NCI-H526 (cell line): ENCODE data around the gene GNAT2.

ENCODE experiments used
- DNase-seq, 2 experiments: peaks; one replicate each; lab custom pipeline; 2025; lab: John Stamatoyannopoulos, UW

The GNAT2 gene

DNA sequence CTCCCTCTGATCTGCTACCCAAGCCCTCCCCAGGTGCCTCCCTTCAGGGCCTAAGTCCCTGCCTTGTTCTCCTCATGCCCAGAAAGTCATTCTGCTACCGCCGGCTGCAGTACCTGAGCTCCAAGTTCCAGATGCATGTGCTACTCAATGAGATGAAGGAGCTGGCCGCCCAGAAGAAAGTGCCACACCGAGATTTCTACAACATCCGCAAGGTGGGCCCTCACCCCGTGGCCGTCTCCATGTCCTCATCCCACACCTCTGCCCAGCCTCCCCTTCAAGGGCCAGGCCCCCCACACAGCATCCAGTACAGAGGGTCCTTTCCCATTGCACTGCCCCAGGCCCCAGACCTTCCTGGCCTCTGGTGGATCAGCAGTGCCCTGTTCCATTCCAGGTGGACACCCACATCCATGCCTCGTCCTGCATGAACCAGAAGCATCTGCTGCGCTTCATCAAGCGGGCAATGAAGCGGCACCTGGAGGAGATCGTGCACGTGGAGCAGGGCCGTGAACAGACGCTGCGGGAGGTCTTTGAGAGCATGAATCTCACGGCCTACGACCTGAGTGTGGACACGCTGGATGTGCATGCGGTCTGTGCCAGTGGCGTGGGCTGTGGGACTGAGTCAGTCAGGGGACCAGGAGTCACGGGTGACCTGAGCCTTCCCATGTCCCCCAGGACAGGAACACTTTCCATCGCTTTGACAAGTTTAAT, 8.4 kb upstream of the GNAT2 start:
- no peak for DNase-seq

DNA sequence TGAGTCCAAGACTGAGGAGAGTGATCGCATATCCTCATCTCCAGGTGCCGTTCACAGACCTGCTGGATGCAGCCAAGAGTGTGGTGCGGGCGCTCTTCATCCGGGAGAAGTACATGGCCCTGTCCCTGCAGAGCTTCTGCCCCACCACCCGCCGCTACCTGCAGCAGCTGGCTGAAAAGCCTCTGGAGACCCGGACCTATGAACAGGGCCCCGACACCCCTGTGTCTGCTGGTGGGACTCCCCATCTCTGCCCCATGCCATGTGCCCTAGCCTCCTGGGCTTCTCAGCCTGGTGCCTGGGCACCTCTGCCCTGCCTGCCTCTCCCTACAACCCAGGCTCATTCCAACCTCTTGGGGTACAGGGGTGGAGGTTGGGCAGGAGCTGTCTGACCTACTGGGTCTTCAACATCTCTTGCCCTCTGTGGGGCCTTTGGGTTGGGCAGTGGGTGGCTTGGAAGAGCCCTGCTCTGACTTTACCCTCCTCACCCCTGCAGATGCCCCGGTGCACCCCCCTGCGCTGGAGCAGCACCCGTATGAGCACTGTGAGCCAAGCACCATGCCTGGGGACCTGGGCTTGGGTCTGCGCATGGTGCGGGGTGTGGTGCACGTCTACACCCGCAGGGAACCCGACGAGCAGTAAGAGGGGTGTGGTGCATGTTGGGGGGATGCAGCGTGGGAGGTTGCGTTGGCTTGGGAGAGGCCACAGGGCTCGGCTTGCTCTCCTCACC, 7.4 kb upstream of the GNAT2 start:
- no peak for DNase-seq

DNA sequence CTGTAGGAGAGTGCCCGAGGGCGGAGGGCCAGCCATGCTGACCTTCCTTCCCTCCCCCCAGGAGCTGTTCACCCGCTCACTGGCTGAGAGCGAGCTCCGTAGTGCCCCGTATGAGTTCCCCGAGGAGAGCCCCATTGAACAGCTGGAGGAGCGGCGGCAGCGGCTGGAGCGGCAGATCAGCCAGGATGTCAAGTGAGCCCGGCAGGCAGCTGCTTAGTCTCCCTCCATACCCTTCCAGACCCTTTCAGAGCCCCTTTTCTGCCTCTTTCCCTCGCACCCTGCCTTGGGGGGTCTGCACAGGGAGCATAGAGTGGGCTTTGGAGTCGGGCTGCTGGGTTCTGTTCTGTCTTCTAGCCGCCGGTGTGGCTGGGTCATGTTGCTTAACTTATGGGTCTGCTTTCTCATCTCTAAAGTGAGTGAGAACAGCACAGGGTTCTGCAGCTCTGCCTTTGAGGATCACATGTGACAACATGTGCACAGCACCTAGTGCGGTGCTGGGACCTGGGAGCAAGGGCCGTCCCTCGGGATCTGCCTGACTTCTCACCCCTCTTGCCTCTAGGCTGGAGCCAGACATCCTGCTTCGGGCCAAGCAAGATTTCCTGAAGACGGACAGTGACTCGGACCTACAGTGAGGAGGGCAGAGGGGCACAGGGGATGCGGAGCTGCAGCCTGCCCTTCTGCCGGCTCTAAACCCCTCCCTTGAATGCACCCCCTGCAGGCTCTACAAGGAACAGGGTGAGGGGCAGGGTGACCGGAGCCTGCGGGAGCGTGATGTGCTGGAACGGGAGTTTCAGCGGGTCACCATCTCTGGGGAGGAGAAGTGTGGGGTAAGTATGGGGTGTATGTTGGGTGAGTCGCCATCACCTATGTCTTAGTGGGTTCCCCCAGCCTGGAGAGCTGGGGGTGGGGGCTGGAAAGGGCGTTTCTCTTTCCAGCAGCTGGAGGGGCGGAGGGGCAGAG, 6.5 kb upstream of the GNAT2 start:
- no peak for DNase-seq

DNA sequence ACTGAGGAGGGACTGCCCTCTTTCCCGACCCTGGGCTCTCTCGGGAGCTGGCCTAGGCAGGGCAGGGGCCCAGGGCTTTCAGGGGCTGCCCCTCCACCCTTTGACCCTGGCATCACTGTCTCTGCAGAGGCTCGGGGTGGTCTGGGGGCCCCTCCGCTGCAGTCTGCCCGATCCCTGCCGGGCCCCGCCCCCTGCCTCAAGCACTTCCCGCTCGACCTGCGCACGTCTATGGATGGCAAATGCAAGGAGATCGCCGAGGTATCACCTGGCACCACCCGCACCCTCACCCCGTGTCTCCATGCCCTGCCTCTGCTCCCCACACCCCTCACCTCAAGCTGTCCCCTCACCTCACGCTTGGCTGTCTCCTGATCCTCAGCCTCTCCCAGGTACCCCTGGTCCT, 5.8 kb upstream of the GNAT2 start:
- no peak for DNase-seq

DNA sequence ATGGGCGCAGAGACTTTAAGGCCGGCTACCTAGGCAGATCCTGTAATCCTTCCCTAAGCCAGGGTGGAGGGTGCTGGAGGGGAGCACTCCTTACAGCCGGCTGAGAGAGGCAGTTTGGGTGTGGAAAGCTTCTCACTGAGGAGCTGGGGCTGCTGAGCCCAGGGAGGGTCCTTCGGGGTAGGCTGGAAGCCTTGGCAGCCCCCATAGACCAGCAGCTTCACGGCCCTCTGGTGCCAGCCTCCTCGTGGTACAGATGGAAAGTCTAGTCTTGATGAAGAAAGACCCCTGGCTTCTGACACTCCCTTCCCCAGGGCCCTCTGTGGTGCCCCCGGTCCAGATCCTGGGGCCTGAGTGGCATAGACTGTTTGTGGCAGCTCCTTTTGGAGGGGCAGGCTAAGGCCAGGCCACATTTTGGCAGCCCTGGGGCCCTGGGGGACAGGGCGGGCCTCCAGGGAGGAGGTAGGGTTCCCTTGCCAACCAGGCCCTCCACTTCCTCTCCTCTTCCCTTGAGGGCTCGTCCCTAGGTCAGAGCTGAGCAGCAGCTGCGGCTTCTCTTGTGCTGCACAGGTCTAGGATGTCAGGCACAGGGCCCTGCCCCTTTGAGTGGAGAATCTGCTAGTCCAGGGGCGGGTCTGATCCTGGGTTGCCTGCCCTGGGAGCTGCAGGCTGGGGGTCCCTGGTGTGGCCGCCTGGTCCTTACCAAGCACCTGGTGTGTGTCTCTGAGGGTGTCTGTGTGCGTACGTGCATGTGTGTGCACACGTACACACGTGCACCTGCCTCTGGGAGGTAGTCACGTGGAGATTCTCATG, 5.0 kb upstream of the GNAT2 start:
- peak in 1 of 2 experiments; percentile 61 for DNase-seq

DNA sequence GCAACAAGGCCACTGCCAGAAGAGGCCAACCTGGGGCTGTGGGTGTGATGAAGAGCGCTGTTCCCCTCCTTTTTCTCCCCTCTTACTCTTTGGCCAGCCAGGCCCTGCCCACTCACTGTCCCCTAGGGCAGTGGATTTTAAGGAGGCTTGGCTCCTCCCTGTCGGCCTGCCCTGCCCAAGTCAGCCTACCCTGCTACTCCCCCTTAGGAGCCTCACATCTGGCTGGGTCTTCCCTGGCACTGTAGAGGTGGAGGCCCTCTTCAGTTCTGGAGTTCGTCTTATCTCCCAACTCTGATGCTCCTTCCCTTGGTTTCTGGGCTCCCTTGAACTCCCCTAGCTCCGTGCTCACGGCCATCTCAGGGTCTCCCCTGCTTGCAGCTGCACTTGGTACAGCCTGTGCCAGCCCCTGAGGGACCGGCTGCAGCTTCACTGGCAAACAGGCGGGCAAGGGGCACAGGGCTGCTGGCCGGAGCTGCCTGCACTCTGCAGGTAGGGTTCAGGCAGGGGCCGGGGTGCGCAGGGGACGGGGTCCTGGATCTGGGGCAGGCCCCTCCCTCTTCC, 4.3 kb upstream of the GNAT2 start:
- peak in 1 of 2 experiments; percentile 37 for DNase-seq

DNA sequence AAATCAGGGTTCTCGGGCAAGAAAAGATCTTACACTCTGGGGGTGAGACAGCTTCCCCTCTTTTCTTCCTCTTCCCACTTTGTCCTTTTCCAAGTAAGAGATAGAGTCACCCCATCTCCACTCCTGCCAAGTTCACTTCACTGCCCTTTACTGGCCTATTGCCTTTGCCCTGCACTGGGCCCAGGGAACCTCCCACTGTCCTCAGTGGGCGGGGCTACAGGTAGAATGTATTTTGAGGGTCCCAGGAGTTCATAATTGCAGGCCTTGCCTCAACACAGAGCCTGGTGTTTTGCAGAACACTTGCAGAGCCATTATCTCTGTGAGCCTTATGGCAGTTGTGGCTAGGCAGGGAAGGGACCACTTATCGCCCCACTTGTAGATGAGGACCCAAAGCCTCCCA, 3.5 kb upstream of the GNAT2 start:
- DNase-seq = no peak

DNA sequence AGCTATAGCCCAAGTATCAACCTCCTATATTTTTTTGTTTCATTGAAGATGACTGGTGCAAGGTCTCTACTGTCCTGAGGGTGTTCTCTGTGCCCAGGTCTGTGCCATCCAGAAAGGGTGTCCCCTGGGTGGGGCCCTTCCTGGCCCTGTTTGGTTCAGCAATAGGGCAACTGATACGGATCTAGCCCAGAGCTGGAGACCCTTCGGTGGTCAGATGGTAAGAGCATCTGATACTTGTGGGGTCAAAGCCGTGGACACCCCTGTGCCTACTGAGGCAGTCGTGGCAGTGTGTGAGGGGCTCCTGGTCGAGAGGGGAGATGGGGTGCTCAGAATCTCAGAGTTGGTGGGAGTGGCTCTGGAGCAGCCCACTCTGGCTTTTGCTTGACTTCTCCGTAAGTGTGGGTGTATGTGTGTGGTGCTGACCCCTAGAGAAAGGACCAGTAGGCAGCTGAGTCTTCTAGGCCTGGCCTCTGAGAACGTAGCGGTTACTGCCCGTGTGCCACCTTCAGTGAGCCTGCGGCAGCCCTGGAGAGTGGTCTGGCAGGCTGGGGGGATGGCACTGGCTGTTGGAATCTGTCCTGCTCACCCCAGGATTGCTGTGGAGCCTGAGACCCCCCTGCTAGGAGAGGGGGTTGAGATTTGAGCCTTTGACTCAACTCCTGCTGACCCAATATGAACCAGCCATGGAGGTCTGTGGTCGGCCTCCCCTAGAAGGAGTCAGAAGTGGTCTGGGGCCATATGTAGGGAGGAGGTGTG, 2.9 kb upstream of the GNAT2 start:
- DNase-seq = no peak

DNA sequence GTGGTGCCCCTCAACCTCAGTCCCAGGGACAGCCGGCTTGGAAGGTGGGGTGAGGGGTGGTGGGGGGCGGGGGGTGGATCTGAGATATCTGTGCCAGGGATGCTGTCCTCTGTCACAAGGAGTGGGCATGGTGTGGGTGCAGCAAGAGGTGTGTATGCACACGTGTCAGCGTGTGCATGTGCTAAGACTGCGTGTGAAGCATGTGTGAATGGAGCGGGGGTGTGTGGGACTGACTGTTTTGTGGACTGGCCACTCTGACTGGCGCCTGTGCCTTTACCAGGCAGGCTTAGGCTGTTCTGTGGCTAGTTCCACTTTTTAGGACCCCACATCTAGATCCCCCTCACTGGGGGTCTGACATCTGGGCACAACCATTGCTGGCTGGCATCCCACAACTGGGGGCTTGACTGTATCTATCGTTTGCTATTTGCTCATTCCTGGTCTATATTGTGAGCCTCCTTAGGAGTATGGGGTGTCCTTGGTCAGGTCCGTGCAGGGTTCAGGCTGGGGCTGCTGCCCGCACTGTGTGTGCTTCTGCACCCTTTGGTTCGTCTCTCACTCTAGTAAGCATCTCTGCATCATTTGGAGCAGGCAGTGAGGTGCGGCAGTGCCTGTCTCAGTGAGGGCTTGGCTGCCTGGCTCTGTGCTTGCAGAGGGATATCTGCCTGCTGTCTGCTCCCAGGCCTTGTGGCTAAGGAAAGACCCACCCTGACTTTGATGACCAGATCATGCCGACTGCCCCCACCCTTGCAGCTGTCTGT, 2.1 kb upstream of the GNAT2 start:
- DNase-seq = no peak

DNA sequence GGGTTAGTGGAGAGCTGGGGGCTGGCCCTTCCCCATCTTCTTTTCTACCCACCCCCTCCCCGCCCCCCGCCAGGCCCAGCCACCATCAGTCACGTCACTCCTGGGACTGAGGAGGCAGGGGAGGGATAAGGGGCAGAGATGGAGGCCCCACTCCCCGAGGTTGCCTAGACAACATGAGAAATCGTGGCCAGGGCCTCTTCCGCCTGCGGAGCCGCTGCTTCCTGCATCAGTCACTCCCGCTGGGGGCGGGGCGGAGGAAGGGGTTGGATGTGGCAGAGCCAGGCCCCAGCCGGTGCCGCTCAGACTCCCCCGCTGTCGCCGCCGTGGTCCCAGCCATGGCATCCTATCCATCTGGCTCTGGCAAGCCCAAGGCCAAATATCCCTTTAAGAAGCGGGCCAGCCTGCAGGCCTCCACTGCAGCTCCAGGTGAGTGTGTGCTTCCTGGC, 1.4 kb upstream of the GNAT2 start:
- DNase-seq = peak; percentile 81 to 94

DNA sequence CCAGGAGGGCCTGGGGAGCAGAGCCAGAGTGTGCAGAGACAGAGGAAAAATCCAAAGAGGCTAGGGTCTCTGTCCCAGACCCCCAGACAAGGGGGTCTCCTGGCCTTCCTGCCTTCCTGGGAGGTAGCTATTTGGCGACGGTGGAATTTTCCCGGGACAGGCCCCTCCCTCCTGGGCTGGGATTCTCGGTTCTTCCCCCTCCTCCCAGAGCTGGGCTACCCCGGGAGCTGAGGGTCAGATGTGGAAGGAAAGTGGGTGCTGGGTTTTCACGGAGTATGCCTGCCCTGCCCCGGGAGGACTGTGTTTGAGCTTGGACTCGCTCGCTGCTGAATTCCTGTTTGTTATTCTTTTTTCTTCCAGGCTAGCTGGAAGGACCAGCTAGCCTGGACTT, 980 bp upstream of the GNAT2 start:
- peak in 1 of 2 experiments; percentile 65 for DNase-seq

DNA sequence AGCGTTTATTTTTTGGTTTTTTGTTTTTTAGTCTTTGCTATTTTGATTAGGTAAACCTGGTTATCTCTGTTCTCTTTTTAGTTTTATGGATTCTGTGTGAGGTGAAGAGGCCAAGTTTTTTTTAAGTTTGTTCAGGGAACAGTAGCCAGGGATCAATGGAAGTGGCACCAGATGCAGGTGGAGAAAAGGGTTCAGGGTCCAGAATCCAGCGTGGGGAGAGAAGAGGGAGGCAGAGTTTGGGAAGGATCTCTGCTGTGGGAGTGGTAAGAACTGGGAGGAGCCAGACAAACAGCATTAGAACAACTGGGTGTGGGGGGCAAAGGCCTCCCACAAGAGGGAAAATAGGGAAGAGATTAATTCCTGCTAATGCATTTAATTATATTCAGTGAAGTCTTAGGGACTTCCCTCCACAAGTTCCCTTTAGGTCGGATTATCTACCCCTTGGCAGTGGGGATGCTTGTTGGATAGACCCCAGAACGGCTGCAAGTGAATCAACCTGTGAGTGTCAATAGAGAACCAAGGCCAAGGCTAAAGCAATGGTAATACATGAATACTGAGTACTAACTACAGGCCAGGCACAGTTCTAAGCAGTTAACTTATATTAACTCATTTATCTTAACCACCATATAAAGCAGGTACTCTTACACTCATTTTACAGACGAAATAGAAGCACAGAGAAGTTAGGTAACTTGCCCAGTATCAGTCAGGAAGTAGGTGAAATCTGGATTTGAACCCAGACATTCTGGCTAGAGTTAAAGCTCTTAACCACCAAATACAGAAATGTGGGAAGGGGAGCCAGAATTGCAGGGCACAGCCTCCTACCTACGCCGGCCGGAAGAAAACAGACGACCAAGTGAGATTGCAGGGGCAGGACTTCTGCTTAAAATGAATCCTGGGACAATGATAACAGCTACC, 498 bp downstream of the GNAT2 start:
- no peak for DNase-seq

DNA sequence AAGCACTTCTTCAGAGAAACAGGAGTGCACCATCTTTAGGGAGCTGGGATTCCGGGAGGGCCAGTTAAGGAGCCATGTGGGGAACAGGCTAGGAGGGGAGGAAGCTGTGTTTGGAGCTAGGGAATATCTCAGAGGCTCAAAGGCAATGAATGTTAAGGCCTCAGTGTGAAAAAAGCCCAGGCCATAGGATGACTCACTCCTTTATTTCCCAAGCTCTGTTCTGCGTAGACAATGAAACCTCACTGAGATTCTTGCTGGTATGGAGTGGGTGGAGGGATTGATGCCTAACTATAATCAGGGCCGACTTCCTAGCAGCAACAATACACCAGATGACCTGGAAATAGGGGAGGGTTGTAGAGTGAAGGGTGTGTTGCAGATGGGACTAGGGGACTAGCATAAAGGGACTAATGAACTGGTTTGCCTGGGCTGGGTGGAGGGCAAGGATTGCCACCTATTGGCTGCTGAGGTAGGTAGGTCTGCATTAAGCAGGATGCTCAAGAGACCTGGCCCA, 2.1 kb downstream of the GNAT2 start:
- DNase-seq = peak in 1 of 2 experiments; percentile 27

DNA sequence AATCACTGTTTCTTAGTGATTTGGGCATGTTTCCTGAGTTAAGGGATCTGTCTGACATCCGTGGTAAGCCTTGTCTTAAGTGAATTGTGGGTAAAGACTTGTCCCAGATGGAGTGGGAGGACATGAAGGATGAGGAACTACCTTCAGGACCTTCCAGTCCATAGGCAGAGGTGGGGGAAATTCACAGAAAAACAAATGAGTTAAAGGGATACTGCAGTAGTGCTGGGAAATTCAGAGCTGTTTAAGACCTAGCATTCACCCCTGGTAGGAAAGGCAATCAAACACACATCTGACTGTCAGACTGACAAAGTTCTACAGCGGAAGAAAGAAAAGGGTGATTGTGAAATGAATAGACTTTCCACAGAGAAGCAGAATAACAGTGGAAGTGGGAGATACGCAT, 3.0 kb downstream of the GNAT2 start:
- no peak for DNase-seq

DNA sequence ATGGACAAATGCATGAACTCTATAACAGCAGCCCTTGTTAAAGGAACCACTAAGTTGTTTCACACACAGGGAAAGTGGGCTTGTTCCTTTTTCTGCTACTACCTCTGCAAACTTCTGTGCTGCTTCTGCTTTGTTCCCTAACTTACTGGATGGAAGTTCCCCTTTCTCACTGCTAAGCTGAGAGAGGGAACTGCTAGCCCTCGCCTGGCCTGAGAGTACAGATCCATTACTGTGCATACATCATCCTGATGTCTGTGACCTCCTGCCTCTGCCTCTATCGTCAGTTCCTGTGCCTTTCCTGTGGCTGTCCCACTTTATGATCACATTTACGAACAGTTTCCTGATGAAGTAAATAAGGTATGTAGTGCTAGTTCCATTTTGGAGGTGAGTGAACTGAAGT, 3.5 kb downstream of the GNAT2 start:
- DNase-seq = no peak

DNA sequence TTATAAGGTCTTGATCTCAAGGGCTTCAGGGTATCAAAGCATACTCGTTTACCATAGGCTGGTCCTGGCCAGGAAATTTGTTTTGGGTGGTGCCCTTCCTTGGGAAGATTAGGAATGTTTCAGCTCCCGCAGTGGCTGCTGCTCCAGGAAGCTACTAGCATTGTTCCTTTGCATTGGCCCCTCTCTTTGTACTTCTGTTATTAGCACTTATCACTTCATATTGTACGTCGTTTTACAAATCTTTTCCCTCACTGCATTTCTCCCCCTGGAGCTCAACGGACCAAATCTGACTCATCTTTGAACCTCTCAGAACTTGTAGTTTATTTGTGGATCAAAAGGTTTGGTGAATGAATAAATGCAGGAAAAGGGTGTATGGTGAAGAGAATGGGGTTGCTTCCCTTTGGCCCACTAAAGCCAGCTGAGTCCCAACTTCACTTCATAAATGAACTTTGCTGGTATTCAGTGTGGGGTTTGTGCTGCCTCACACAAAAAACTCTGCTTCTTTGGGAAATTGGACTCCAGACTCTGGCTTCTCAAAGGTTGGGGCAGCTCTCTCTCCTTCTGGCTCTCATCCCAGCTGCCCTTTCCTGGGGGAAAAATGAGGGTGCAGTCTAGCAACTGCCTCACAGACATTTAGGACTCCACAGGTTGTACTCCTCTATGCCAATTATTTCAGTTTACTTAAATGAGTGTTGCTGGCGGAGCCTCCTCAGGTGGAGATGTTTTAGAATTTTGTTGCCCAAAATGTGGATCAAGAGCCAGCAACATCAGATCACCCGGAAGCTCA, 5.9 kb downstream of the GNAT2 start:
- no peak for DNase-seq

DNA sequence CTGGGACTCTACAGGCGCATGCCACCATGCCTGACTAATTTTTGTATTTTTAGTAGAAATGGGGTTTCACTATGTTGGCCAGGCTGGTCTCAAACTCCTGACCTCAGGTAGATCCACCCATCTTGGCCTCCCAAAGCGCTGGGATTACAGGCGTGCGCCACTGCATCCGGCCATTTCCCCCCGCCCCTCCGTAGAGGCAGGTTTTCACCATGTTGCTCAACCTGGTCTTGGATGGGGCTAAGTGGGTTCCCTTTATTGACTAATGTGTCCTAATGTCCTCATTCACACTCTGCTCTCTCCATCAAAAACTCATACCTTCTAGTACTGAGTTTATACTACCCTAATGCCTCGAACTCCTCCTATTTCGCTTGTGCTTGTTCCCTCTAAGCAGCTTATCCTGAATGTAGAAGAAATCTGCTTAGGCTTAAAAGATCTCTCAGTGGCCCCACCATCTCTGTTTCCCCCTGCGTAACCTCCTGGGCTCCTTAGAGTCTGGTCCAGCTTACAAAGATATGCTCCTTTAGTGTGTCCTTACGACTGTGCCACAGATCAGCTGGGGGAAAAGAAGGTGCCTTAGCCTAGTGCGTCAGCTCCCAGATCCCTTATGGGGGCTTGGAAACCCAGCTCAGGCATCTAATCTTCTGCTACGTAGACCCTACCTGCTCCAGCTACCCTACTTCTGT, 8.0 kb downstream of the GNAT2 start:
- no peak for DNase-seq
